ENCODE measurements around the gene MTO1.
"Not testable (repeated sequence)": the region's sequence is repeated elsewhere in the genome, so short reads cannot be mapped to it uniquely, and the experiment has no call there.

DNA sequence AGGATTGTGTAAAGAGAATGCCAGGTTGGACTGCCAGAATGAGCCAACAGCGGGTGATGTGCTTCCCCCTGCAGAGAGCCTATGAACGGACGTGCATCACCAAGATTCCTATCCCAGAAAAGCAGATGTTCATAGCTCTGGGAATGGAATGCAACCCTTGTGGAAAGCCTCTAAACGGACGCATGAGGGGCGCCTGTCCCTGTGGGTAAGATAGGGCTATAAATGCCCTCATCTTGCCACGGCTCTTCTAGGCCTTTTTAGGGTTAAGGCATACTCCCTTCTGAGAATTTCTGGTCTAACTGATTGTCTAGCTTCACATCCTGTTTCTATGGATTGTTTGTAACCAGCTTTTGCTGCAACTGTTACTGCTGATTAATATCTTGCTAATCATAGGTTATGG, 2.1 kb upstream of the MTO1 start:
- TF ChIP-seq EZH2phosphoT487 (IDR thresholded peaks at IDR 0.05; ENCODE audit: insufficient read depth, low read depth); EZH2 (IDR thresholded peaks at IDR 0.05; ENCODE audit: insufficient read depth, poor library complexity, severe bottlenecking): not testable (repeated sequence)

Data from GM23248 (cell line).